DOHH2 (cell line): Measurements from ENCODE around the gene TBC1D22A.

Experiments
- H3F3A ChIP-seq: fragments of 200-600 bp; sonication (generic), shearing (Covaris generic); 2 replicates; pipeline ENCODE4 v1.6.0; 2016; ENCODE audit warnings: antibody characterized with exemption, mild to moderate bottlenecking; ENCODE audit not compliant: control insufficient read depth, insufficient read depth
- H3K27ac ChIP-seq: fragments of 200-600 bp; sonication (generic); 2 replicates; pipeline ENCODE4 v1.5.1; 2014; ENCODE audit warnings: low read depth, mild to moderate bottlenecking, low read length, moderate library complexity
- H3K27me3 ChIP-seq: fragments of 200-600 bp; sonication (generic); 2 replicates; pipeline ENCODE4 v1.6.1; 2014; ENCODE audit warnings: mild to moderate bottlenecking, low read length, mixed read lengths; ENCODE audit not compliant: control insufficient read depth
- H3K36me3 ChIP-seq: fragments of 200-600 bp; sonication (generic); 2 replicates; pipeline ENCODE4 v1.6.1; 2014; ENCODE audit warnings: mild to moderate bottlenecking, low read length, moderate library complexity, mixed read lengths; ENCODE audit not compliant: control insufficient read depth
- H3K4me1 ChIP-seq: fragments of 200-600 bp; sonication (generic); 2 replicates; pipeline ENCODE4 v1.6.1; 2014; ENCODE audit warnings: mild to moderate bottlenecking, low read length, mixed read lengths; ENCODE audit not compliant: control insufficient read depth
- H3K4me2 ChIP-seq: fragments of 200-600 bp; sonication (generic); 2 replicates; pipeline ENCODE4 v1.6.0; 2014; ENCODE audit warnings: mild to moderate bottlenecking, low read length, moderate library complexity
- H3K4me3 ChIP-seq: fragments of 200-600 bp; sonication (generic); 2 replicates; pipeline ENCODE4 v1.5.1; 2014; ENCODE audit warnings: mild to moderate bottlenecking, low read length, mixed read lengths
- H3K79me2 ChIP-seq: fragments of 200-600 bp; sonication (generic); 2 replicates; pipeline ENCODE4 v1.6.1; 2014; ENCODE audit warnings: mild to moderate bottlenecking, low read length, mixed read lengths; ENCODE audit not compliant: control insufficient read depth
- H3K9me2 ChIP-seq: fragments of 200-600 bp; sonication (generic); replicated peaks from 2 replicates; pipeline ENCODE4 v1.6.1; 2014; ENCODE audit warnings: mild to moderate bottlenecking, low read length, mixed read lengths; ENCODE audit not compliant: control insufficient read depth
- H3K9me3 ChIP-seq: fragments of 200-600 bp; sonication (generic); 2 replicates; pipeline ENCODE4 v1.6.1; 2014; ENCODE audit warnings: antibody characterized with exemption, low read length, mixed read lengths; ENCODE audit not compliant: control insufficient read depth, insufficient read depth
- H4K20me1 ChIP-seq: fragments of 200-600 bp; sonication (generic); 2 replicates; pipeline ENCODE4 v1.6.0; 2014; ENCODE audit warnings: low read depth, mild to moderate bottlenecking, antibody characterized with exemption, low read length, moderate library complexity; ENCODE audit not compliant: control insufficient read depth, insufficient read depth
- EZH2phosphoT487 ChIP-seq: fragments of 200-600 bp; sonication (generic); IDR thresholded peaks from 2 replicates; pipeline ENCODE4 v1.6.1; 2017; ENCODE audit warnings: borderline replicate concordance, mild to moderate bottlenecking, antibody characterized with exemption, low read length, moderate library complexity, mixed read lengths
- TF ChIP-seq, protein P1 (sequence below): fragments of 200-600 bp; sonication (generic); IDR thresholded peaks from one replicate; pipeline ENCODE4 v1.5.1; 2014; ENCODE audit warnings: antibody characterized with exemption, mild to moderate bottlenecking, low read depth, low read length; ENCODE audit not compliant: poor library complexity, severe bottlenecking

TBC1D22A gene

DNA sequence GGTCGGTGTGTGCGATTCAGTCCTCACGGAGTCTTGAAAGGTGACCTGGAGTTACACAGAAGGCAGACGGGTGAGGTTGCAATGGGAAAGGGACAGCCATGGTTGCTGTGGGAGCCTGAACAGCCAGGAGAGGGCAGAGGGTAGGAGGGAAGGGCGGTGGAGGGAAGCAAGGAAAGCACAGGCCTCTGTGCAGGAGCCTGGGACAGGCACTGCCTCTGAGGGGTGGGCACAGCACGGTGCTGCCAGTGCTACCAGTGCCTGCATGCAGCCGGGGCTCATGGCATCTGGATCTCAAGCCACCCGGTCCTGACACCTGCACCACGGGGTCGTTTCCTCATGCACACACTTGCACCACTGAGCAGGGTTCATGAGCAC lies 401.0 kb downstream of the TBC1D22A start:
- H3K4me2 ChIP-seq, result no peak overlapping the region
- H3K79me2 ChIP-seq, result no peaks in the 10 kb centered on the region
- peaks cover 15% of the 10 kb centered on the region for H3K36me3 ChIP-seq

DNA sequence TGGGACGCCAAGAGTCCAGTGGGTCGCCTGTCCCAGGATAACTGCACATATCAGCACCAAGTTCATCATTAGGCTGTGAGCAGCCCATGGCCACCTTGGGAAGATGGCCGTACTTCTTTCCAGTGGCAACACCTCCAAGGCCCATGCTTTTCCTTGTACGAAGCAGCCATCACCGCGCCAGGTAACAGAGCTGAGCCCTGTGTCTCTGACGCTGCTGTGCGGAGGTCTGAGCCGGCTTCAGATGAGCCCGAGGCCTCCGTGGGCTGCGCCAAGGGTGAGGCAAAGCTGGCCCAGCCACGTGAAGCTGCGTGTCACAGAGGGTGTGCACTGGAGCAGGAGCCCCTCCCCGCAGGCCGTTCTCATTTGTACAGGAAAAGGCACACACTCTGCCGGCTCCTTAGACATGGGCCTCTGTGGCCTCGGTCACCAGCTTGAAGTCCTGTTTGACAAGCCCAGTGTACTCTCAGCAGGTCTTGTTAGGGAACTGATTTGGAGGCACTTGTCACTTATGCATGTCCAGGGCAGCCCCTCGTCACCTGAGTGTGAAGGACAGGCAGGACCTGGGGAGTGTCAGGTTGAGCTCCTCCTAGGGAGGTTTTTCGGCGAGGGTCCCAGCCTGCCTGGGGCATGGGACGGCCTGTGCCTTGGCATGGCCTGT lies 401.5 kb downstream of the TBC1D22A start:
- no peaks in the 10 kb centered on the region for H3K79me2 ChIP-seq
- H3K9me2 ChIP-seq, result no peaks in the 10 kb centered on the region
- no peaks in the 10 kb centered on the region for H3K4me1 ChIP-seq
- H3K27me3 ChIP-seq, result no peaks in the 10 kb centered on the region
- no peak overlapping the region for H3K27ac ChIP-seq
- no peaks in the 10 kb centered on the region for H4K20me1 ChIP-seq
- no peak for TF ChIP-seq EZH2phosphoT487
- TF ChIP-seq, protein P1, sequence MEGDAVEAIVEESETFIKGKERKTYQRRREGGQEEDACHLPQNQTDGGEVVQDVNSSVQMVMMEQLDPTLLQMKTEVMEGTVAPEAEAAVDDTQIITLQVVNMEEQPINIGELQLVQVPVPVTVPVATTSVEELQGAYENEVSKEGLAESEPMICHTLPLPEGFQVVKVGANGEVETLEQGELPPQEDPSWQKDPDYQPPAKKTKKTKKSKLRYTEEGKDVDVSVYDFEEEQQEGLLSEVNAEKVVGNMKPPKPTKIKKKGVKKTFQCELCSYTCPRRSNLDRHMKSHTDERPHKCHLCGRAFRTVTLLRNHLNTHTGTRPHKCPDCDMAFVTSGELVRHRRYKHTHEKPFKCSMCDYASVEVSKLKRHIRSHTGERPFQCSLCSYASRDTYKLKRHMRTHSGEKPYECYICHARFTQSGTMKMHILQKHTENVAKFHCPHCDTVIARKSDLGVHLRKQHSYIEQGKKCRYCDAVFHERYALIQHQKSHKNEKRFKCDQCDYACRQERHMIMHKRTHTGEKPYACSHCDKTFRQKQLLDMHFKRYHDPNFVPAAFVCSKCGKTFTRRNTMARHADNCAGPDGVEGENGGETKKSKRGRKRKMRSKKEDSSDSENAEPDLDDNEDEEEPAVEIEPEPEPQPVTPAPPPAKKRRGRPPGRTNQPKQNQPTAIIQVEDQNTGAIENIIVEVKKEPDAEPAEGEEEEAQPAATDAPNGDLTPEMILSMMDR, result no peak
- no peaks in the 10 kb centered on the region for H3K9me3 ChIP-seq
- H3K4me3 ChIP-seq, result no peak overlapping the region
- H3K4me2 ChIP-seq, result no peak overlapping the region
- H3F3A ChIP-seq, result no peaks in the 10 kb centered on the region
- H3K36me3 ChIP-seq, result peaks cover 10% of the 10 kb centered on the region

More for the DNA sequence above, 401.0 kb downstream of the TBC1D22A start:
- Histone ChIP-seq H3F3A (no peaks in the 10 kb centered on the region), H3K4me1 (no peaks in the 10 kb centered on the region), H3K4me3 (no peak overlapping the region), H3K27me3 (no peaks in the 10 kb centered on the region), H4K20me1 (no peaks in the 10 kb centered on the region), H3K9me2 (no peaks in the 10 kb centered on the region), H3K27ac (no peak overlapping the region), H3K9me3 (no peaks in the 10 kb centered on the region)
- no peak for TF ChIP-seq EZH2phosphoT487
- TF ChIP-seq, protein P1, result no peak

DNA sequence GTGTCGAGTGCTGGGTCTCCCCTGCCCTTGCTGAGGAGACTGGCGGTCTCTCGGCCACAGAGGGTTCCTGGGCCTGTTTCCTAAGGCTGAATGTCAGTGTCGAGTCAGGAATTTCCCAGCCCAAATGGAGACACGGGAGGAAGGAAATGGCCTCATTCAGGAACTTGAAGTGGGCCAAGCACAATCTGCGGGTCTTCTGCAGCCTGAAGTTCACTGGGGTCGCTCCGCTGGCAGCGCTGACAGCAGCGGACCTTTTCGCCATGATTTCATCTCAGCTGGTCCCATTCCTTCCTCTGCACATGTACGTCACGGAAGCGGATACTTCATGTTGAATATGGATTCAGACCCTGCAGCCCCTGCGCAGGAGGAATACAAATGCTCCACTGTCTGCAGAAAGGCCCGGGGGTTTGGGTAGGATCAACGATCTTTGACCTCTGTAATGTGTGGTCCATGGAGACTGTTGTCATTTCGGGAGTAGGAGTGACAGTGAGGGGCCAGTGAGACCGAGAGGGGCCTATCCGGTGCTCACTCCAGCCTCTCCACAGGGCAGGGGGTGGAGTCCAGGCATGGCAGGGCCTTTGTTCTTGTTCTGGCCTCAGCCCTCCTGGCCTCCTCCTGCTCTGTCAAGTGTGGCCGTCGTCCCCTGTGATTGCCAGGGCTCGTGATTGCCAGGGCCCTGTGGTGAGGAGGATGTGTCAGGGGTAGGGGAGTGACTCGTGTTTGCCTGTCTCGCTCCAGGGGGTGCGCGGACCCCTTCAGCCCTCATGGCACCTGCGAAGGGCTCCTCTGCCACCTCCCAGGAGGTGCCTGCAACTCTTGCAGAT lies 402.3 kb downstream of the TBC1D22A start:
- Histone ChIP-seq H3K36me3 (peaks cover 5% of the 10 kb centered on the region; the same call in 1 of the 2 replicates), H3K4me1 (no peaks in the 10 kb centered on the region), H4K20me1 (no peaks in the 10 kb centered on the region), H3K79me2 (no peaks in the 10 kb centered on the region), H3K4me3 (no peak overlapping the region), H3K27ac (no peak overlapping the region), H3K9me3 (no peaks in the 10 kb centered on the region), H3K27me3 (no peaks in the 10 kb centered on the region), H3K9me2 (no peaks in the 10 kb centered on the region), H3K4me2 (no peak overlapping the region), H3F3A (no peaks in the 10 kb centered on the region)
- TF ChIP-seq EZH2phosphoT487, result no peak
- TF ChIP-seq, protein P1, result no peak
